Measurements from ENCODE around the gene STYXL1. TPM values are rescaled to one million over a fixed set of nuclear protein-coding genes. Genes with fewer than 3 reads are reported as not detected.

Gene STYXL1
- total RNA-seq, 1 donor from 2014 or later, result 46.3 TPM

DNA sequence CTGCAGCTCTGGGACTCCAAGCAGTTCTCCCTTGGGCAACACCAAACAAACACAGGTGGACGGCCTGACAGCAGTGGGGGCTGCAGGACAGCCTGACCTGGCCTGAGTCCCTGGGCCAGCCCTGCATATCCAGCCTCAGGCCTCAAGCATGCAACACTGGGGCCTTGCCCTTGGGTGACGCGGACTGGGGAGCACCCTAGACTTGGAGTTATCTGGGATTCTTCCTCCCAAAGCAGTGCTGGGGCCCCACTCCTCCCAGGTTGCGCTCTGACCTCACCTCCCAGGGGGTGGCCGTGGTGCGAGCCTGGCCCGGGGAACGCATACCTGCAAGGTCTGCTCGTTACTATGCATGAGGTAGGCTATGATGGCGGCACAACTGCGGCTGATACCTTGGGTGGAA is 47.2 kb downstream of the STYXL1 start:
- H3K4me3 Mint-ChIP-seq (ENCODE audit: unreplicated experiment), result no peak overlapping the region
- H3K27me3 Mint-ChIP-seq (ENCODE audit: unreplicated experiment), result no peaks in the 10 kb centered on the region
- peaks cover 30% of the 10 kb centered on the region for H3K36me3 Mint-ChIP-seq (ENCODE audit: low read depth, unreplicated experiment)
- no peaks in the 10 kb centered on the region for H3K9me3 Mint-ChIP-seq (ENCODE audit: unreplicated experiment)
- no peak for DNase-seq (ENCODE audit: low spot score)
- no peaks in the 10 kb centered on the region for H3K4me1 Mint-ChIP-seq (ENCODE audit: unreplicated experiment)
- H3K27ac Mint-ChIP-seq (ENCODE audit: unreplicated experiment), result no peak overlapping the region
- TF ChIP-seq, protein P1, sequence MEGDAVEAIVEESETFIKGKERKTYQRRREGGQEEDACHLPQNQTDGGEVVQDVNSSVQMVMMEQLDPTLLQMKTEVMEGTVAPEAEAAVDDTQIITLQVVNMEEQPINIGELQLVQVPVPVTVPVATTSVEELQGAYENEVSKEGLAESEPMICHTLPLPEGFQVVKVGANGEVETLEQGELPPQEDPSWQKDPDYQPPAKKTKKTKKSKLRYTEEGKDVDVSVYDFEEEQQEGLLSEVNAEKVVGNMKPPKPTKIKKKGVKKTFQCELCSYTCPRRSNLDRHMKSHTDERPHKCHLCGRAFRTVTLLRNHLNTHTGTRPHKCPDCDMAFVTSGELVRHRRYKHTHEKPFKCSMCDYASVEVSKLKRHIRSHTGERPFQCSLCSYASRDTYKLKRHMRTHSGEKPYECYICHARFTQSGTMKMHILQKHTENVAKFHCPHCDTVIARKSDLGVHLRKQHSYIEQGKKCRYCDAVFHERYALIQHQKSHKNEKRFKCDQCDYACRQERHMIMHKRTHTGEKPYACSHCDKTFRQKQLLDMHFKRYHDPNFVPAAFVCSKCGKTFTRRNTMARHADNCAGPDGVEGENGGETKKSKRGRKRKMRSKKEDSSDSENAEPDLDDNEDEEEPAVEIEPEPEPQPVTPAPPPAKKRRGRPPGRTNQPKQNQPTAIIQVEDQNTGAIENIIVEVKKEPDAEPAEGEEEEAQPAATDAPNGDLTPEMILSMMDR (IDR thresholded peaks at IDR 0.05; ENCODE audit: unreplicated experiment), result no peak

DNA sequence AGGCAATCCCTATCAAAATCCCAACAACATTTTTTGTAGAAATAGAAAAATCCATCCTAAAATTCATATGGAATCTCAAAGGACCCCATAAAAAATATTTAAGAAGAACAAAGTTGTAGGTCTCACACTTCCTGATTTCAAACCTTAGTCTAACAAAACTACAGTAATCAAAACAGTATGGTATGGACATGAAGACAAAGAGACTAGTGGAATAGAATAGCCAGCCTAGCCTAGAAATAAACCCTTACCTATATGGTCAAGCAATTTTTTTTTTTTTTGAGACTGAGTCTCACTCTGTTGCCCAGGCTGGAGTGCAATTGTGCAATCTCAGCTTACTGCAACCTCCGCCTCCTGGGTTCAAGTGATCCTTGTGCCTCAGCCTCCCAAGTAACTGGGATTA is 49.8 kb downstream of the STYXL1 start:
- TF ChIP-seq, protein P1 (IDR thresholded peaks at IDR 0.05; ENCODE audit: unreplicated experiment), result no peak
- Mint-ChIP-seq H3K27ac (ENCODE audit: unreplicated experiment) (no peak overlapping the region), H3K36me3 (ENCODE audit: low read depth, unreplicated experiment) (peaks cover 29% of the 10 kb centered on the region), H3K9me3 (ENCODE audit: unreplicated experiment) (no peaks in the 10 kb centered on the region), H3K4me3 (ENCODE audit: unreplicated experiment) (no peak overlapping the region), H3K4me1 (ENCODE audit: unreplicated experiment) (no peaks in the 10 kb centered on the region), H3K27me3 (ENCODE audit: unreplicated experiment) (peaks cover 2% of the 10 kb centered on the region)
- DNase-seq (ENCODE audit: low spot score), result no peak

DNA sequence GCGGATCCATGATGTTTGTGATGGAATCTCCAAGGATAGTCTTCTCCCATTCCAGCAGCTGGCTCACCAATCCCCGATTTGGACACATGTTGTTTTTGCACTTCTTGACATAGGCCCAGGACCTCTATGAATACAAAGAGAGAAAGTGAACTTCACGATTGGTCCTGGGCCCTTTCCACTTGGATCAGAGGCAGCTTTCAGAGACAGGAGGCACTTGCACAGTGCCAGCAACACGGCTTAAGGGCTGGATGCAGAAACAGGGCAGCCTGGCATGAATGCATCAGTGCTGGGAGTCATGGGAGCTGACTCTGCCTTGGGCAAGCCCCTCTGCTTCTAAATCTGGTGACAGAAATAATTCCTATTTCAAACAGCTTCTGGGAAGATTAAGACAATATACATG is 51.3 kb downstream of the STYXL1 start:
- TF ChIP-seq, protein P1 (IDR thresholded peaks at IDR 0.05; ENCODE audit: unreplicated experiment), result no peak
- peaks cover 6% of the 10 kb centered on the region for H3K27me3 Mint-ChIP-seq (ENCODE audit: unreplicated experiment)
- no peaks in the 10 kb centered on the region for H3K9me3 Mint-ChIP-seq (ENCODE audit: unreplicated experiment)
- H3K27ac Mint-ChIP-seq (ENCODE audit: unreplicated experiment), result no peak overlapping the region
- no peaks in the 10 kb centered on the region for H3K4me1 Mint-ChIP-seq (ENCODE audit: unreplicated experiment)
- DNase-seq (ENCODE audit: low spot score), result no peak
- H3K4me3 Mint-ChIP-seq (ENCODE audit: unreplicated experiment), result no peak overlapping the region
- H3K36me3 Mint-ChIP-seq (ENCODE audit: low read depth, unreplicated experiment), result peaks cover 27% of the 10 kb centered on the region

DNA sequence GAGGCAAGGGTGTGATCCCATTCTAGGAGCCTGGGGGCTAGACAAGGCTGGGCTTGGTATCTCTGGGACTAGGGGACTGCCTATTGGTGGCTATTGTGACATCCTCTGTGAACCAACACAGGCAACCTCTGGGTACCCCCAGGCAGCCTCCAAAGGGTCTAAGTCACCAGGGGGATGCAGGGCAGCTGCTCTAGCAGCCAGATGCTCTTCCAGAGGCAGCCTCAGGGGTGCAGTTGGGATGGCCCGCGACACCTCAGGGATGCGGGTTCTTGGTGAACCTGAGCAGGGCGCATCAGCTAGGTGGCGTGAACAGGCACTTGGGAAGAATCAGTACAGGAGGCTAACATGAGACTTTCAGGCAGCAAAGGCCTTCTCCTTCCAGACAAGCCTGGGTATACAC is 51.8 kb downstream of the STYXL1 start:
- Mint-ChIP-seq H3K9me3 (ENCODE audit: unreplicated experiment) (no peaks in the 10 kb centered on the region), H3K27me3 (ENCODE audit: unreplicated experiment) (peaks cover 6% of the 10 kb centered on the region), H3K36me3 (ENCODE audit: low read depth, unreplicated experiment) (peaks cover 27% of the 10 kb centered on the region), H3K4me3 (ENCODE audit: unreplicated experiment) (no peak overlapping the region), H3K4me1 (ENCODE audit: unreplicated experiment) (no peaks in the 10 kb centered on the region), H3K27ac (ENCODE audit: unreplicated experiment) (no peak overlapping the region)
- no peak for DNase-seq (ENCODE audit: low spot score)
- TF ChIP-seq, protein P1 (IDR thresholded peaks at IDR 0.05; ENCODE audit: unreplicated experiment), result no peak

DNA sequence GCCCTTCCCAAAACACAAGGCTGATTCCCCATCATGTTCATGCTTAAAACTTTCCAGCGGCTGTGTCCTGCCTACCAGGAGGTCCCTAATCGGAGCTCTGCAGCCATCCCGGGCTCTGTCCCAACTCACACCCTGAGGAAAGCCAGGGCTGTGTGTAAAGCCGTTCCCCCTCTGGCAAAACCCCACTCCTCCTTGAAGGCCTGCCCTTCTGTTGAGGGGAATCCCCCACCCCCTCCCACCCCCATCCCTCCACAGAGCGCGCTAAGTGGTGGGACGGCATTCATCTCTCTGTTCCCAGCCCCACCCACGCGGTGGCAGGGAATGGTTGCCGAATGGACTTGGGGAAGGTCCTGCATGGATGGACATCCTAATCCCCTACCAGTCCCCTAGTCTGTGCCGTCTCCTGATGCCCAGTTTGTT is 52.7 kb downstream of the STYXL1 start:
- no peak for DNase-seq (ENCODE audit: low spot score)
- H3K9me3 Mint-ChIP-seq (ENCODE audit: unreplicated experiment), result no peaks in the 10 kb centered on the region

More for the DNA sequence above, 52.7 kb downstream of the STYXL1 start:
- H3K4me3 Mint-ChIP-seq (ENCODE audit: unreplicated experiment), result peak overlapping the region; percentile 87
- TF ChIP-seq, protein P1 (IDR thresholded peaks at IDR 0.05; ENCODE audit: unreplicated experiment), result no peak
- peaks cover 3% of the 10 kb centered on the region for H3K4me1 Mint-ChIP-seq (ENCODE audit: unreplicated experiment)
- H3K27me3 Mint-ChIP-seq (ENCODE audit: unreplicated experiment), result peaks cover 6% of the 10 kb centered on the region
- no peak overlapping the region for H3K27ac Mint-ChIP-seq (ENCODE audit: unreplicated experiment)
- peaks cover 27% of the 10 kb centered on the region for H3K36me3 Mint-ChIP-seq (ENCODE audit: low read depth, unreplicated experiment)

Measured in endothelial cell (in vitro differentiated cells).